Osteoblast (primary cell): Measurements from ENCODE around the gene ADD1. TPM values are rescaled to one million over a fixed set of nuclear protein-coding genes. Genes with fewer than 3 reads are reported as not detected.

Source experiments
- DNase-seq: peaks from one replicate; pipeline ENCODE4 v3.0.0; 2011; ENCODE audit warnings: low spot score, mixed read lengths; ENCODE audit not compliant: insufficient read length; ENCODE audit errors: missing footprints
- H2AFZ ChIP-seq: 2 replicates; pipeline ENCODE4 v1.6.0; 2011; ENCODE audit warnings: mild to moderate bottlenecking, low read length
- H3K27ac ChIP-seq: 2 replicates; pipeline ENCODE4 v1.5.1; 2011; ENCODE audit warnings: mild to moderate bottlenecking, low read depth, low read length, moderate library complexity
- H3K27me3 ChIP-seq: 2 replicates; pipeline ENCODE4 v1.6.0; 2012; ENCODE audit warnings: mild to moderate bottlenecking, control low read depth, inconsistent platforms, low read length, moderate library complexity; ENCODE audit not compliant: insufficient read depth
- H3K36me3 ChIP-seq: 2 replicates; pipeline ENCODE4 v1.5.1; 2011; ENCODE audit warnings: mild to moderate bottlenecking, low read length, control low read depth, moderate library complexity; ENCODE audit not compliant: insufficient read depth
- H3K4me1 ChIP-seq: 2 replicates; pipeline ENCODE4 v1.5.1; 2011; ENCODE audit warnings: mild to moderate bottlenecking, low read length, control low read depth, moderate library complexity; ENCODE audit not compliant: insufficient read depth
- H3K4me2 ChIP-seq: 2 replicates; pipeline ENCODE4 v1.6.0; 2011; ENCODE audit warnings: mild to moderate bottlenecking, low read length; ENCODE audit not compliant: insufficient read depth
- H3K4me3 ChIP-seq: fragments of 200-600 bp; sonication (generic); 3 replicates; pipeline ENCODE4 v1.5.1; 2012; ENCODE audit warnings: mild to moderate bottlenecking, low read length, inconsistent platforms; ENCODE audit not compliant: insufficient read depth
- H3K79me2 ChIP-seq: 2 replicates; pipeline ENCODE4 v1.6.0; 2012; ENCODE audit warnings: mild to moderate bottlenecking, low read length, control low read depth, inconsistent platforms; ENCODE audit not compliant: insufficient read depth
- H3K9me3 ChIP-seq: 2 replicates; pipeline ENCODE4 v1.5.1; 2011; ENCODE audit warnings: low read depth, low read length, control low read depth
- H4K20me1 ChIP-seq: 2 replicates; pipeline ENCODE4 v1.6.0; 2012; ENCODE audit warnings: mild to moderate bottlenecking, low read length, control low read depth; ENCODE audit not compliant: insufficient read depth
- total RNA-seq: library from RNA; depleted of rRNA; stranded (reverse); fragments of >200 nt; gene quantifications from 2 replicates; pipeline ENCODE4 v1.2.3, GENCODE V29; 2012
- TF ChIP-seq, protein P1 (sequence below): IDR thresholded peaks from 2 replicates; pipeline ENCODE4 v1.5.1; 2011; ENCODE audit warnings: mild to moderate bottlenecking, low read depth, low read length, moderate library complexity; ENCODE audit errors: extremely low read depth

The ADD1 gene
- total RNA-seq, 1 donor, result 200 TPM

DNA sequence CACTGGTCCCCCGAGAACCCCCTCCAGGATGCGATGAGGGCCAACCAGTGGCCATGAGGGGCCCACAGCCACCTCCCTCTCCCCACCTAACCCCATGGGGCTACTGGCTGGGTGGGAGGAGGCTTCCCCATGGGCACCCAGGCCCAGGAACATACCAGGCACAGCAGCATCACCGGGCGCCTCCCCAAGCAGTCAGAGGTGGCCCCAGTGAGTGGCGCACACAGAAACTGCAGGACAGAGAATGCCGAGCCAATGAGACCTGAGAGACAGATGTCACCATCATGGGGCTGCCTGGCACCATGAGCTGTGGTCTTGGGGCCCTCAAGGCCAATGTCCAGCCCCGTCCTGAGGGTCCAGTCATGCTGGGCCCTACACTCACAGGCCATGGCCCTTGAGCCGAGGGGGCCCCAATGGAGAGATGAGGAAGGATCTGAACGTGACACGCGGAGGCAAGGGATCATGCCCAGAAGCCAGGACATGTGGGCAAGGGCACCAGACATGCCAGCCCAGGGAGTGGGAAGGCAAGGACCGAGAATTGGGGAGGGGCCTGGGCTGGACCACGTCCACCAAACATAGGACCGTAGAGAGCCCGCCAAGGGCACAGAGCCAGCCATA lies 89.4 kb downstream of the ADD1 start:
- no peaks in the 10 kb centered on the region for H3K27me3 ChIP-seq
- TF ChIP-seq, protein P1, sequence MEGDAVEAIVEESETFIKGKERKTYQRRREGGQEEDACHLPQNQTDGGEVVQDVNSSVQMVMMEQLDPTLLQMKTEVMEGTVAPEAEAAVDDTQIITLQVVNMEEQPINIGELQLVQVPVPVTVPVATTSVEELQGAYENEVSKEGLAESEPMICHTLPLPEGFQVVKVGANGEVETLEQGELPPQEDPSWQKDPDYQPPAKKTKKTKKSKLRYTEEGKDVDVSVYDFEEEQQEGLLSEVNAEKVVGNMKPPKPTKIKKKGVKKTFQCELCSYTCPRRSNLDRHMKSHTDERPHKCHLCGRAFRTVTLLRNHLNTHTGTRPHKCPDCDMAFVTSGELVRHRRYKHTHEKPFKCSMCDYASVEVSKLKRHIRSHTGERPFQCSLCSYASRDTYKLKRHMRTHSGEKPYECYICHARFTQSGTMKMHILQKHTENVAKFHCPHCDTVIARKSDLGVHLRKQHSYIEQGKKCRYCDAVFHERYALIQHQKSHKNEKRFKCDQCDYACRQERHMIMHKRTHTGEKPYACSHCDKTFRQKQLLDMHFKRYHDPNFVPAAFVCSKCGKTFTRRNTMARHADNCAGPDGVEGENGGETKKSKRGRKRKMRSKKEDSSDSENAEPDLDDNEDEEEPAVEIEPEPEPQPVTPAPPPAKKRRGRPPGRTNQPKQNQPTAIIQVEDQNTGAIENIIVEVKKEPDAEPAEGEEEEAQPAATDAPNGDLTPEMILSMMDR, result no peak
- peak; percentile 81 for DNase-seq
- peaks cover 25% of the 10 kb centered on the region for H3K79me2 ChIP-seq
- peak overlapping the region; percentile 3 for H3K27ac ChIP-seq
- peaks cover 29% of the 10 kb centered on the region for H3K4me1 ChIP-seq
- H3K9me3 ChIP-seq, result no peaks in the 10 kb centered on the region
- H4K20me1 ChIP-seq, result peaks cover 29% of the 10 kb centered on the region
- peaks cover 46% of the 10 kb centered on the region for H3K36me3 ChIP-seq
- H2AFZ ChIP-seq, result no peak overlapping the region
- H3K4me2 ChIP-seq, result peak overlapping the region; percentile 82
- H3K4me3 ChIP-seq, result peak overlapping the region; percentile 75

DNA sequence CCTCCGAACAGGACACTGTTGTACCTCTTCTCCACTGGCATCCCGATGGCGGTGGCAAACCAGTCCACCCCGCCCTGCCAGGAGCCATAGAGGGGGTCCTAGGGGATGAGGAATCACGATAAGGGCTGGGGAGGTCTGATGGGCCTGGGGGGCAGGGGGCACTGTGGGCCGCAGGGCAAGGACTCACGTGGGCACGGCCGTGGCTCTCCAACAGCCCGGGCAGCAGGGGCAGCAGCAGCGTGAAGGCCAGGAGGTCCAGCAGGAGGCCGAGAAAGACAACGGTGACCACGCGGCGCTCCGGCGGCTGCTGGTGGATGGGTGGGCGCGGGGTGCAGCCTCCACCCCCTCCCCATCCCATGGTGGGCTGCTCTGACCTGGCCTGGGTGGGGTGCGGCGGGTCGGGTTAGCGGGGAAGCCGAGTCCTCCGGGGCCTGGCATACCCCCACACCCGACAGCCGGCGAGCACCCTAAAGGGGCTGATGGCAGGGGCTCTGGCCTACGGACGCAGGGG lies 90.0 kb downstream of the ADD1 start:
- H3K9me3 ChIP-seq, result no peaks in the 10 kb centered on the region
- H4K20me1 ChIP-seq, result peaks cover 31% of the 10 kb centered on the region
- TF ChIP-seq, protein P1, result no peak
- H3K4me3 ChIP-seq, result peak overlapping the region; percentile 75
- no peak overlapping the region for H2AFZ ChIP-seq
- peaks cover 48% of the 10 kb centered on the region for H3K36me3 ChIP-seq
- peak overlapping the region; percentile 82 for H3K4me2 ChIP-seq
- H3K27ac ChIP-seq, result peak overlapping the region; percentile 53
- peaks cover 25% of the 10 kb centered on the region for H3K79me2 ChIP-seq
- peaks cover 29% of the 10 kb centered on the region for H3K4me1 ChIP-seq
- H3K27me3 ChIP-seq, result no peaks in the 10 kb centered on the region
- peak; percentile 92 for DNase-seq

DNA sequence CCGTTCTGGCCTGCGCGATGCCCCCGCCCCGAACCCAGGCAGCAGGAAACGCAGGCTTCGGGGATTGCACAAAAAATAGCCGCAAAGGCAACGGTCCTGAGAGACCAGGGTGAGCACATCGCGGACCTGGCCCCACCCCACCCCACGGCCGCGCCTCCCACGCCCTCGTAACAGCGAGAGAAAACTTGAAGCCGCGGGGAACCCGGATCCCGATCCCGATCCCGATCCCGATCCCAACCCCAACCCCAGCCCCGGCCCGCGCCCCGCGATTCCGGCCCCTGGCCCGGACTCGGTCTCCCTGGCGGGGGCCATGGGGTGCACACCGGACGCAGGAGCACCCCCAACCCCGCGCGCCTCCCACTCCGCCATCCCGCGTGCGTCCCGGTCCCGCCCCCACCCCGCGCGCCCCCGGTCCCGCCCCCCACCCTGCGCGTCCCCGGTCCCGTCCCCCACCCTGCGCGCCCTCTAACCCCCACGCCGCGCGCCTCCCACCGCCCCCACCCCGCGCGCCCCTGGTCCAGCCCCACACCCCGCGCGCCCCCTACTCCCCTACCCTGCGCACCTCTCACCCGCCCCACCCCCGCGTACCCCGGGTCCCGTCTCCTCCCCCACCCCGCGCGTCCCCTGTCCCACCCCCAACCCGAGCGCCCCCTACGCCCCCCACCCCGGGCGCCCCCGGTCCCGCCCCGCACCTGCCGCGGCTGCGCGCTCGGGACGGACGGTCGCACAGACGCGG lies 90.6 kb downstream of the ADD1 start:
- Histone ChIP-seq H3K4me2 (peak overlapping the region; percentile 93), H2AFZ (no peak overlapping the region), H4K20me1 (peaks cover 35% of the 10 kb centered on the region), H3K4me3 (peak overlapping the region; percentile 95), H3K4me1 (peaks cover 29% of the 10 kb centered on the region), H3K79me2 (peaks cover 29% of the 10 kb centered on the region), H3K27me3 (no peaks in the 10 kb centered on the region), H3K36me3 (peaks cover 48% of the 10 kb centered on the region), H3K27ac (peak overlapping the region; percentile 94), H3K9me3 (no peaks in the 10 kb centered on the region)
- TF ChIP-seq, protein P1, result no peak
- DNase-seq, result peak; percentile 96
